Right atrium auricular region (tissue), 2 donors: ENCODE data around the gene PPFIBP2. TPM values are rescaled to one million over a fixed set of nuclear protein-coding genes. Genes with fewer than 3 reads are reported as not detected.
A peak's percentile ranks its signal among the peaks of the same experiment; 100 is the strongest.

Experiments used
- DNase-seq: peaks from one replicate; pipeline ENCODE4 v3.0.0-alpha.2; 2019; ENCODE audit warnings: low spot score
- H3K27ac ChIP-seq, 2 donors: fragments of 200-600 bp; sonication (generic); 1 replicate in 1 of 2; 2 replicates in 1 of 2; pipeline ENCODE4 v1.5.1; 2016 to 2019
- H3K27me3 ChIP-seq, 2 donors: fragments of 200-600 bp; sonication (generic); one replicate each; pipeline versions ENCODE4 v1.5.1 to v1.6.0; 2017 to 2019
- H3K36me3 ChIP-seq: fragments of 200-600 bp; sonication (generic); one replicate; pipeline ENCODE4 v1.5.1; 2016
- H3K4me1 ChIP-seq, 2 donors: fragments of 200-600 bp; sonication (generic); one replicate each; pipeline versions ENCODE4 v1.5.1 to v1.6.0; 2017 to 2019
- H3K4me3 ChIP-seq, 2 donors: fragments of 200-600 bp; sonication (generic); 1 replicate in 1 of 2; 2 replicates in 1 of 2; pipeline ENCODE4 v1.5.1; 2017 to 2019; ENCODE audit warnings: mild to moderate bottlenecking in 1 of 2, moderate library complexity in 1 of 2
- H3K9me3 ChIP-seq, 2 donors: fragments of 200-600 bp; sonication (generic); one replicate each; pipeline ENCODE4 v1.5.1; 2019
- total RNA-seq, 2 donors: library from RNA; depleted of rRNA; stranded (reverse); fragments of >200 nt; gene quantifications; one replicate each; pipeline ENCODE4 v1.1.0, GENCODE V29; 2016
- TF ChIP-seq, protein P1 (sequence below), 2 donors: fragments of 200-600 bp; sonication (generic); IDR thresholded peaks; one replicate each; pipeline ENCODE4 v1.5.1; 2019; ENCODE audit warnings: antibody characterized with exemption in 2 of 2

The PPFIBP2 gene
- total RNA-seq, 2 donors from 2014 or later, result 13.0 to 24.0 TPM

DNA sequence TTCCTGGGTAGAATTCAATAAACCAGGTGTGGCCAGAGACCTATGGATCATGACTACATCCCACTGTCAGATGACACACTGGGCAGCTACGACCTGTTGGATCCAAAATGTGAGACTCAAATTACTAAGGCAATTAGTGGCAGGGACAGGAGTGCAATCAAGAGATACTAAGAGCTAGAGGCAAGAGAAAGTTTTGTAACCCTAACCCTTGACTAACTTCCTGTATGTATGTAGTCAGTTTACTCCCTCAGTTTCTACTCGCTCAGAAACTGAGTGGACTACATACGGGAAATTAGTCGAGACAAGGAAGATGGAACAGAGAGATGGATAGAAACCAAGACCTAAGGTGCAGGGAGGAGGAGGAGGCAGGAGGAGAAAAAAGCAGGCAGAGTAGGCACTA, 156.8 kb downstream of the PPFIBP2 start:
- TF ChIP-seq, protein P1, sequence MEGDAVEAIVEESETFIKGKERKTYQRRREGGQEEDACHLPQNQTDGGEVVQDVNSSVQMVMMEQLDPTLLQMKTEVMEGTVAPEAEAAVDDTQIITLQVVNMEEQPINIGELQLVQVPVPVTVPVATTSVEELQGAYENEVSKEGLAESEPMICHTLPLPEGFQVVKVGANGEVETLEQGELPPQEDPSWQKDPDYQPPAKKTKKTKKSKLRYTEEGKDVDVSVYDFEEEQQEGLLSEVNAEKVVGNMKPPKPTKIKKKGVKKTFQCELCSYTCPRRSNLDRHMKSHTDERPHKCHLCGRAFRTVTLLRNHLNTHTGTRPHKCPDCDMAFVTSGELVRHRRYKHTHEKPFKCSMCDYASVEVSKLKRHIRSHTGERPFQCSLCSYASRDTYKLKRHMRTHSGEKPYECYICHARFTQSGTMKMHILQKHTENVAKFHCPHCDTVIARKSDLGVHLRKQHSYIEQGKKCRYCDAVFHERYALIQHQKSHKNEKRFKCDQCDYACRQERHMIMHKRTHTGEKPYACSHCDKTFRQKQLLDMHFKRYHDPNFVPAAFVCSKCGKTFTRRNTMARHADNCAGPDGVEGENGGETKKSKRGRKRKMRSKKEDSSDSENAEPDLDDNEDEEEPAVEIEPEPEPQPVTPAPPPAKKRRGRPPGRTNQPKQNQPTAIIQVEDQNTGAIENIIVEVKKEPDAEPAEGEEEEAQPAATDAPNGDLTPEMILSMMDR (IDR thresholded peaks at IDR 0.05), result no peak
- DNase-seq, result no peak

DNA sequence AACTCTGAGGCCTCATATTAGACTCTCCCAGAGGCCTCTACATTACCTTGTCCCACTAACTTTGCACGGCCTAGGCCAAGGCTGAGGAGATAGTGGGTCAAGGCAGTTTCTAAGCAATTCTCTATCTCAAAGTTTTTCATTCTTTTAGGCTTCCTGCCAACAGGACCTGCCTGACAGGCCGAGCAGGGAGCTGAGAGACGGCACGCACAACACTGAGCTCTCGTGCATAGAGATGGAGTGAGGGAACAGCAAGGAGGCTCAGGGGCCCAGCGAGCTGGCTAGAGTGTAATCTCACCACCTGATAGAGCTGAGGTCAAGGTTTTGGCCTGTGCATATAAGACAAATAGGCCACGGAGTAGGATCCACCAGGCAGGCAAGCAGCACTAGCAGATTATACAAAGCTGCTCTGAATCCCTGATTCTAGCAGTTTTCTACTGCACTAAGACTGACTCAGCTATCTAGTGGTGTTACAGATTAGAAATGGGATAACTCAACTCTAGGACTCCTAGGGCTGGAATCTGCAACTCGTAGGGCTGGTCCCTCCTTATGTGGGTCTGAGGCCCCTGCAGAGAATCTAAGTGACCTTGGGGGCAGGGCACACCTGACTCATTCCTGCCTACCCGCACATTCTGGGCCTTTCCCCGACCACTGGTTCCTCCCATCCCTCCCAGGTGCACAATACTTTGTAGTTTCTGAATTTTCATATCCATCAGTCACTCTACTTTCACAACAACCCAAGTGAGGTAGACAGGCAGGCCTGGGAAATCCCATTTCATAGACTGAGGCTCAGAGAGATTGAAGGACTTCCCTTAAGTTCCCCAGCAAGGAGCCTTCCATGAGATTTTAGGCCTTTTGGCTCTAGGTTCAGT, 157.8 kb downstream of the PPFIBP2 start:
- Histone ChIP-seq H3K36me3 (peaks cover 11% of the 10 kb centered on the region), H3K4me3 (no peak overlapping the region), H3K27ac (no peak overlapping the region), H3K4me1 (peaks cover 0 to 17% of the 10 kb centered on the region in 2 donors), H3K27me3 (no peaks in the 10 kb centered on the region), H3K9me3 (no peaks in the 10 kb centered on the region)
- TF ChIP-seq, protein P1 (IDR thresholded peaks at IDR 0.05), result no peak
- DNase-seq, result no peak

More for the DNA sequence above, 156.8 kb downstream of the PPFIBP2 start:
- Histone ChIP-seq H3K4me1 (peaks cover 0 to 17% of the 10 kb centered on the region in 2 donors), H3K27me3 (no peaks in the 10 kb centered on the region), H3K27ac (no peak overlapping the region), H3K36me3 (peaks cover 11% of the 10 kb centered on the region), H3K4me3 (no peak overlapping the region), H3K9me3 (no peaks in the 10 kb centered on the region)

DNA sequence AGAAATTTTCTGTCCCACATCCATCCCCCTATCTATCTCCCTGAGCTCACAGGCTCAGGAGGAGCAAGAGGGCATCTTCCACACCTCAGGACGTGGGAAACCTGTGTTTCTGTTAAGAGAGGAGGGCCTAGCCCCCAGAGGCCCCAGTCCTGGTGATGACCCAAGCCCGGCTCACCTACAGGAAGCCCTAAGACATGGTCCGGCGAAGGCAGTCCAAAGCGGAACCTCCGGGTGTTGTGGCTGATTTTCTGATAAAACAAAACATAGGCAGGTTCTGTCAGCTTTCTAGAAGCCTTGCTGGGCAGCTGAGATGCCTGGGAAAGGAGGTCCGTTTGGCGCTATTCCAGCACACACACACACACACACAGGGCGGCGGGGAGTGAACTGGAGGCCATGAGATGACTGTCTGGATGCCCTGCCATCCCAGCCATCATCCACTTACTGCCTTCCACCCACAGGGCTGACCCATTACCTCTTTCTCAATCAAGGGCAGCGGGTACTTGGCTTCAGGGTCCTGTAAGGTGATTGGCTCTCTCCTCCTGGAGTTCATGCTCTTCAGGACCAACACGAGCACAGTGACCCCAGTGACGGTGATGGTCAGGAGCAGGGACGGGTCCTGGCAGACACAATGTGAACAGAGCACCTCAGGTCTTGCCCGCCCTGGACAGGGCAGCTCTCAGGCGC, 158.6 kb downstream of the PPFIBP2 start:
- Histone ChIP-seq H3K4me3 (no peak overlapping the region), H3K27me3 (no peaks in the 10 kb centered on the region), H3K36me3 (peaks cover 3% of the 10 kb centered on the region), H3K4me1 (peaks cover 0 to 17% of the 10 kb centered on the region in 2 donors), H3K27ac (no peak overlapping the region), H3K9me3 (no peaks in the 10 kb centered on the region)
- TF ChIP-seq, protein P1 (IDR thresholded peaks at IDR 0.05), result no peak
- no peak for DNase-seq

DNA sequence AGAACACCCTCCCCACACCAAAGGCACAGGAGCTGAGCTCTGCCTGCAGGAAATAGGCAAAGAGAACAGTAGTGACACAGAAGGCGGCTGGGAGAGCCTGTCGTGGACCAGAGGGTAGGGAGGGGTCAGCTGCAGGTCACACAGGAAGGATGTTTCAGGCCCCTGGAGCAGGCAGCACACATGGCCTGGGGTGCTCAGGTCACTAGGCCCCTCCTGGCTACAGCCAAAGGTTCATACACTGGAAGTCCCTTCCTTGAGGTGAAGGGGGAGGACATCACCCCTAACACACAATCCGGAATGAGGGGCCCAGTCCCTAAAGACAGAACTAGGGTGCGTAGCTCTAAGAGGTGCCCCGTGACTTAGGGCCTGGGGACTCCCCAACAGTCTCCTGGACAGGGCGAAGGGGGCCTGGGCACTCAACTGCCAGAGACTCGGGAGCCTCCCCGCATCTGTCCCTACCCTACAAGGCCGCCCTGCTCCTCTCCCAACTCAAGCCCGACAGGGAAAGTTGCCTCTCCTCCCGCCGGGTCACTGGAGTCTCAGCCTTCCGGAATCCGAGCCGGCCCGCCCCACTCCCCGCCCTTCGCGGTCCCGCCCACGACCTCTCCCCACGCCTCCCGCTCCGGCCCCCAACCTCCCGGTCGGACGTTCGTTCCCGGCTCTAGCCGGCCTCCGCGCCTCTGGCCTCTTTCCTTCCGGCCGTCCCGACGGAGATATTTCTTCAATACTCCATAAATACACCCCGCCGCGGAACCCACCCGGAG, 159.3 kb downstream of the PPFIBP2 start, which contains the start of gene CYB5R2:
Gene CYB5R2, minus strand, starts transcription at position 541 of the 764 bp plus-strand sequence. CDS start 675 bp downstream, outside the sequence.
- Histone ChIP-seq H3K36me3 (no peaks in the 10 kb centered on the region), H3K27me3 (no peaks in the 10 kb centered on the region), H3K27ac (peak within 1 kb of the TSS; percentile 25 to 30)

More for the DNA sequence above, 159.3 kb downstream of the PPFIBP2 start, which contains the start of gene CYB5R2:
- no peak for DNase-seq
- Histone ChIP-seq H3K4me3 (peak within 1 kb of the TSS; percentile 57 to 60), H3K4me1 (peaks cover 0 to 17% of the 10 kb centered on the region in 2 donors), H3K9me3 (no peaks in the 10 kb centered on the region)
- TF ChIP-seq, protein P1 (IDR thresholded peaks at IDR 0.05), result no peak
